ENCODE data around the gene SLC25A21. TPM values are rescaled to one million over a fixed set of nuclear protein-coding genes. Genes with fewer than 3 reads are reported as not detected.

SLC25A21 gene
- total and polyA plus RNA-seq, 2 of the 13 experiments (the other 11 are each of a cell fraction or from before 2014, with no cell fraction given): 1.9 to 2.9 TPM

- no peak for TF ChIP-seq GABPA (IDR thresholded peaks at IDR 0.05; ENCODE audit: low read depth, low read length)
- no peak for TF ChIP-seq GABPA (CRISPR knock-in tag; IDR thresholded peaks at IDR 0.05; ENCODE audit: low read depth)
- 0 out of 2 replicates have a peak, but pooled peaks have one; percentile 36 for TF ChIP-seq FOXP1 (IDR thresholded peaks at IDR 0.05)
- TF ChIP-seq FOXP1 (CRISPR knock-in tag; IDR thresholded peaks at IDR 0.05): peak; percentile 78
- peak; percentile 88 for TF ChIP-seq FOXP4 (CRISPR knock-in tag; IDR thresholded peaks at IDR 0.05)
- no peak for TF ChIP-seq ARNTL (CRISPR knock-in tag; IDR thresholded peaks at IDR 0.05)
- TF ChIP-seq RNF2 (conservative IDR thresholded peaks at IDR 0.05; ENCODE audit: low read depth): no peak
- TF ChIP-seq FOXJ3 (CRISPR knock-in tag; IDR thresholded peaks at IDR 0.05; ENCODE audit: borderline replicate concordance): peak; percentile 19; the same call in 1 of the 2 replicates
- TF ChIP-seq PAXIP1 (CRISPR knock-in tag; conservative IDR thresholded peaks at IDR 0.05): peak; percentile 11; the same call in 1 of the 2 replicates
- peak; percentile 61; the same call in 1 of the 2 replicates for TF ChIP-seq SALL1 (CRISPR knock-in tag; IDR thresholded peaks at IDR 0.05)
- no peak for TF ChIP-seq E2F5 (CRISPR knock-in tag; conservative IDR thresholded peaks at IDR 0.05)
- peak; percentile 52; the same call in 1 of the 2 replicates for TF ChIP-seq GATAD2A (CRISPR knock-in tag; IDR thresholded peaks at IDR 0.05)
- TF ChIP-seq ZFY (CRISPR knock-in tag; IDR thresholded peaks at IDR 0.05): 0 out of 2 replicates have a peak, but pooled peaks have one; percentile 35
- TF ChIP-seq ATF7 (IDR thresholded peaks at IDR 0.05): peak; percentile 62; the same call in 1 of the 2 replicates
- no peak for TF ChIP-seq ATF7 (CRISPR knock-in tag; IDR thresholded peaks at IDR 0.05)
- no peak for TF ChIP-seq ZNF225 (CRISPR knock-in tag; IDR thresholded peaks at IDR 0.05)
- TF ChIP-seq POGZ (CRISPR knock-in tag; IDR thresholded peaks at IDR 0.05): peak; percentile 49; the same call in 1 of the 2 replicates
These were observed 9.0 kb upstream of the SLC25A21 start (continued) for GRCh38 chr14:37181441-37181840.
